GM23338 (cell line): ENCODE data around the gene TLX1. TPM values are rescaled to one million over a fixed set of nuclear protein-coding genes. Genes with fewer than 3 reads are reported as not detected.

ENCODE experiments used
- ATAC-seq: fragments of 200-7000 bp; cut with Tn5 transposase; 3 replicates; pipeline ENCODE4 v1.9.1; 2020
- DNase-seq: peaks from one replicate; pipeline ENCODE4 v3.0.0-alpha.2; 2015; ENCODE audit warnings: low spot score
- H2AFZ ChIP-seq: fragments of 200-600 bp; sonication (generic); 2 replicates; pipeline ENCODE4 v1.8.0; 2016; ENCODE audit warnings: antibody characterized with exemption, mild to moderate bottlenecking, moderate library complexity
- H3F3A ChIP-seq: fragments of 200-600 bp; sonication (generic); replicated peaks from 2 replicates; pipeline ENCODE4 v1.8.0; 2017; ENCODE audit warnings: antibody characterized with exemption, mixed run types, low read depth
- H3K27ac ChIP-seq: fragments of 200-600 bp; sonication (generic); 2 replicates; pipeline ENCODE4 v1.6.1; 2016; ENCODE audit warnings: low read depth
- H3K27me3 ChIP-seq: fragments of 200-600 bp; sonication (generic); 2 replicates; pipeline ENCODE4 v1.8.0; 2016; ENCODE audit warnings: mild to moderate bottlenecking, mixed run types, moderate library complexity; ENCODE audit not compliant: insufficient read depth
- H3K36me3 ChIP-seq: fragments of 200-600 bp; sonication (generic); 2 replicates; pipeline ENCODE4 v1.8.0; 2016; ENCODE audit warnings: mild to moderate bottlenecking; ENCODE audit not compliant: insufficient read depth
- H3K4me1 ChIP-seq: fragments of 200-600 bp; sonication (generic); 2 replicates; pipeline ENCODE4 v1.8.0; 2016; ENCODE audit warnings: mild to moderate bottlenecking, moderate library complexity; ENCODE audit not compliant: insufficient read depth
- H3K4me2 ChIP-seq: fragments of 200-600 bp; sonication (generic); 2 replicates; pipeline ENCODE4 v1.7.1; 2017; ENCODE audit warnings: mixed run types
- H3K4me3 ChIP-seq: fragments of 200-600 bp; sonication (generic); 2 replicates; pipeline ENCODE4 v1.6.1; 2016; ENCODE audit warnings: mixed run types
- H3K79me2 ChIP-seq: fragments of 200-600 bp; sonication (generic); replicated peaks from 2 replicates; pipeline ENCODE4 v1.8.0; 2017; ENCODE audit warnings: mild to moderate bottlenecking; ENCODE audit not compliant: insufficient read depth
- H3K9me2 ChIP-seq: fragments of 200-600 bp; sonication (generic); 2 replicates; pipeline ENCODE4 v1.8.0; 2017; ENCODE audit not compliant: insufficient read depth
- H4K20me1 ChIP-seq: fragments of 200-600 bp; sonication (generic); replicated peaks from 2 replicates; pipeline ENCODE4 v1.8.0; 2017; ENCODE audit warnings: mild to moderate bottlenecking; ENCODE audit not compliant: insufficient read depth
- H3K27ac Mint-ChIP-seq: 2 replicates; pipeline ENCODE4 v1.8.0; 2020; ENCODE audit warnings: inconsistent platforms, mild to moderate bottlenecking, moderate library complexity, mixed read lengths
- H3K27me3 Mint-ChIP-seq: 3 replicates; pipeline ENCODE4 v1.8.0; 2022; ENCODE audit warnings: low read depth, mild to moderate bottlenecking, moderate library complexity, mixed read lengths, inconsistent platforms; ENCODE audit not compliant: insufficient read depth, poor library complexity
- H3K36me3 Mint-ChIP-seq: 3 replicates; pipeline ENCODE4 v1.8.0; 2021; ENCODE audit warnings: low read depth, mild to moderate bottlenecking, inconsistent platforms, moderate library complexity, mixed read lengths
- H3K4me1 Mint-ChIP-seq: 3 replicates; pipeline ENCODE4 v1.8.0; 2020; ENCODE audit warnings: mild to moderate bottlenecking, inconsistent platforms, mixed read lengths
- H3K4me3 Mint-ChIP-seq: 3 replicates; pipeline ENCODE4 v1.8.0; 2021; ENCODE audit warnings: moderate library complexity, mild to moderate bottlenecking, inconsistent platforms, mixed read lengths
- H3K9me3 Mint-ChIP-seq: 3 replicates; pipeline ENCODE4 v1.8.0; 2020; ENCODE audit warnings: moderate library complexity, mild to moderate bottlenecking, inconsistent platforms, mixed read lengths
- EZH2 ChIP-seq: fragments of 200-600 bp; sonication (generic); IDR thresholded peaks from one replicate; pipeline ENCODE4 v1.8.0; 2017; ENCODE audit warnings: antibody characterized with exemption, mild to moderate bottlenecking, low read depth; ENCODE audit not compliant: unreplicated experiment
- EZH2phosphoT487 ChIP-seq: fragments of 200-600 bp; sonication (generic); IDR thresholded peaks from one replicate; pipeline ENCODE4 v1.8.1; 2018; ENCODE audit warnings: antibody characterized with exemption; ENCODE audit not compliant: unreplicated experiment
- JUNB ChIP-seq: IDR thresholded peaks from one replicate; pipeline ENCODE4 v1.6.1; 2016; ENCODE audit warnings: antibody characterized with exemption; ENCODE audit not compliant: unreplicated experiment
- NANOG ChIP-seq: IDR thresholded peaks from 2 replicates; pipeline ENCODE4 v1.6.1; 2016; ENCODE audit warnings: antibody characterized with exemption, borderline replicate concordance
- POLR2AphosphoS5 ChIP-seq: IDR thresholded peaks from 2 replicates; pipeline ENCODE4 v1.6.1; 2016; ENCODE audit warnings: antibody characterized with exemption, low read depth
- ZNF114 ChIP-seq: fragments of 250-450 bp; sonication (Bioruptor Pico); IDR thresholded peaks from 2 replicates; pipeline ENCODE4 v1.5.0; 2020; ENCODE audit warnings: mild to moderate bottlenecking, moderate library complexity
- polyA plus RNA-seq: library from polyadenylated mRNA; unstranded; fragments of >200 nt; fragmentation: Nextera tagmentation; extraction: Ambion mirVana; gene quantifications from 2 replicates; pipeline ENCODE4 v1.2.1, GENCODE V29; 2016
- total RNA-seq: library from RNA; depleted of rRNA; stranded (reverse); fragments of >200 nt; shearing (Covaris generic); gene quantifications from 2 replicates; pipeline ENCODE4 v1.2.3, GENCODE V29; 2014
- TF ChIP-seq, protein P1 (sequence below), 2 experiments: fragments of 200-600 bp in 1 of 2; sonication (generic) in 1 of 2; conservative IDR thresholded peaks; 2 replicates each; pipeline versions ENCODE4 v1.5.1 to v1.6.1; 2016 to 2017; ENCODE audit warnings: antibody characterized with exemption in 2 of 2, low read depth in 2 of 2, mild to moderate bottlenecking in 2 of 2, moderate library complexity in 1 of 2
- TF ChIP-seq, protein P2 (sequence below): IDR thresholded peaks from one replicate; pipeline ENCODE4 v1.6.1; 2018; ENCODE audit warnings: antibody characterized with exemption; ENCODE audit not compliant: unreplicated experiment
- TF ChIP-seq, protein P3 (sequence below): IDR thresholded peaks from 2 replicates; pipeline ENCODE4 v1.6.1; 2016; ENCODE audit warnings: antibody characterized with exemption

Gene TLX1
- total and polyA plus RNA-seq, 2 experiments from 2014 or later = not detected

DNA sequence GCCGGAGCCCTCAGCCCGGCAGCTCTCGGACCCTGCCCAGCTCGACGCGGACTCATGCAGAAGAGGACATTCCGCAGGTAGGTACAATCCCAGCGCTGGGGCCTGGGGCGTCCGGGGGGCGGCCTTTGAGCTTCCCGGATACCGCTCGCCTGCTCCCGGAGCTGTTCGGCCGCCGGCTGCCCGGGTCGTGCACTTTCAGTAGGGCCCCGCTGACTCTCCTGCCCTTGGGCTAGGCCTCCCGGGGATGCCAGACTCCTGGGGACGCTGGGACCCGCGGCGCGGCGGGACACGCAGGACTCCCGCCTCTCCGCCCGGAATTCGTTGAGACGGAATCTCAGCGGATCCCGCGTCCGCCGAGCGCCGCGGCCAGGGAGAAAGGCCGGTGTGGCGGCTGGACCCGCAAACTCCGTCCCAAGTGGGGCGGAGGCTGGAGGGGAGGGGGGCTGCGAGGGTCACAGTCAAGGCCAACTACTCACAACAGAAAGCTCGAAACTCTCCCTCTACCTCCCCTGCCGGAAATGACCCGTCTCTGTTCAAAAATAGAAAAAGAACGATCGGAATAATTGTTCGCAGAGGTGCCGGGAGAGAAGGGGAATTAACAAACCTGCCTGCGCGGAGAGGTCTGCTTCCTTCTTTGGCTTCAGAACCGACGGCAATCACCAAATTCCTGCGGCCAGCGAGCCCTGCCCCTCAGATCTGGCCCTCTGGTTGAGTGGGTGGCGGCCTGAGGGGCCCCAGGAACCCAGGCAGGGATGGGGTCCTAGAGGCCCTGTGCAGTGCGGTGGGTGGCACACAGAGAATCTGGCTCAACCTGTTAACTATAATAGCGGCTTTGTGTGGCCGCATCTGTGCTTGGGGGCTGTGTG, 9.2 kb downstream of the TLX1 start (continued):
- no peak for TF ChIP-seq POLR2AphosphoS5

DNA sequence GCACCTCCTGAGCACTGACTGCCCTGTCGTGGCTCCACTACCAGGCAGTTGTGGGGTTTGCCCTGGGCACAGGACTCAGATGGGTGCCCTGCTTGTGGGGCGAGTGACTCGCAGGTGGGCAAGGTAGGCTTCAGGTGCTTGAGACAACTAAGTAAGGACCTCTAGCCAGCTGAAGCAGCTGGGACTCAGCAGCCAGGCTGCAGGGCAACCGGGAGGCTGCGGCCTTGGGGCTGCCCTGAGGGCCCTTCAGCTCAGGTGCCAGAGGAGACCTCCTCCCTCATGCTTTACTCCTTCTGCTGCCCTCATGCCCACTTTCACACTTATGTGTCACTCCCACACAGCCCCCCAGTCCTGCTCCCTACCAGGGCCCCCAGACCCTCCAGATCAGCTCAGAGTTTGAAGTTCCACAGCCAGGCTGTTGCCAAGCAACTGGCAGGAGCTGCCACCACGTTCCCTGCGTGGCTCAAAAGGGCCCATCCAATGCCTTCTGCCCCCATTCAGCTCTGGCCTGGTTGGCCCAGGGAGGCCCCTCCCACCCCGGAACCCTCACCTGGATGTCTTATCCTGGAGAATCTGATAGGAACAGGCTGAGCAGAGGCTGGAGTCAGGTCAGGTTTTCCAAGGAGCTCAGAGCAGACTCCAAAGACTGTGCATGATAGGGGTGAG, 10.0 kb downstream of the TLX1 start:
- no peak for ATAC-seq
- Mint-ChIP-seq H3K27me3 (peaks cover 100% of the 10 kb centered on the region), H3K4me1 (peaks cover 17% of the 10 kb centered on the region), H3K9me3 (no peaks in the 10 kb centered on the region; the same call in 2 of the 3 replicates), H3K36me3 (no peaks in the 10 kb centered on the region; the same call in 2 of the 3 replicates), H3K4me3 (peak overlapping the region; percentile 47), H3K27ac (no peak overlapping the region)
- DNase-seq = no peak
- Histone ChIP-seq H3K79me2 (no peaks in the 10 kb centered on the region), H3K27me3 (peaks cover 100% of the 10 kb centered on the region), H3K9me2 (no peaks in the 10 kb centered on the region), H3K27ac (no peak overlapping the region), H3K4me1 (peaks cover 13% of the 10 kb centered on the region; the same call in 1 of the 2 replicates), H3K4me3 (no peak overlapping the region), H3F3A (0 out of 2 replicates have a peak, but pooled peaks cover 2% of the 10 kb centered on the region), H3K36me3 (no peaks in the 10 kb centered on the region; the same call in 1 of the 2 replicates), H3K4me2 (peak overlapping the region; percentile 78; the same call in 1 of the 2 replicates), H2AFZ (no peak overlapping the region), H4K20me1 (peaks cover 23% of the 10 kb centered on the region)
- TF ChIP-seq JUNB = no peak

DNA sequence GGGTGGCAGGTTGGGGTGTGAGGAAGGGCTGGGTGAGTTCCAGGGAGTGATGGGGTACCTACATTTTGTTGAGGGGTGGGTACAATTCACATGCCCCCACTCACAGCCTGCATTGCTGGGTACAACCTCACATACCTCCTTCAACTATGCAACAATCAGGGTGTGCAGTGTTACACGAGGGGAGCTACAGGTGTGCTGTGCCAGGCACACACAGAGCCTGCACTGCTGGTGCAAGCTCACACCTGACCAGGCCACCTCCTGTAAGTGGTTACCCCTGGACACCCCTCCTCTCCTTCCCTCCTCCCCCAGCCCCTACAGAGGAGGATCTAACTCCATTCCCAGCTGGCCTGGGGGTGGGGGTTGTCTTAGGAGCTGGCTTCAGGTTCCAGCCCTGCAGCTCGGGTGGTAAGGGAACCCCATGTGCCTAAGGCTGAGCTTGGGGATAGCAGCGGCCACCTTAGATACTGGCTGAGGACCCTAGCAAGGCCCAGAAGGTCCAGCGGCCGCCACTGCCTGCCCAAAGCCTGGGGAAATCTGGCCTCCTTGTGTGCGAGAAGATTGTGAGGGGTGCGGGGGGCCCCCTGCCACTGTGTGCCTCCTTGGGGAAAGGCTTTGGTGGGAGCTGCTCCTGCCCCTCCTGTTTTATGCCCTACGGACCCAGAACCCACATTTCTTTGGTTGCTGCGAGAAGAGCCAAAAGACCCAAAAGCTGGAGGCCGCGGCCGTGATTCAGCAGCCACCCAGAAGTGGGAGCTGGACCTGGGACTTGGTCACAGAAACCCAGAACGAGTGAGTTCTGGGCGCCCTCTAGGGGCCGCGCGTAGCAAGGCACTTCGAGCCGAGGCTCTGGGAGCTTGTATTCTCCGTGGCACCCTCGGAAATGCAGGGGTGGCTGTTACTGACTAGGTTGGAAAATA, 10.8 kb downstream of the TLX1 start:
- DNase-seq = peak; percentile 92
- H3K27me3 ChIP-seq = peaks cover 100% of the 10 kb centered on the region
- Mint-ChIP-seq H3K9me3 (no peaks in the 10 kb centered on the region; the same call in 2 of the 3 replicates), H3K4me1 (peaks cover 17% of the 10 kb centered on the region), H3K27me3 (peaks cover 100% of the 10 kb centered on the region), H3K27ac (no peak overlapping the region), H3K36me3 (no peaks in the 10 kb centered on the region; the same call in 2 of the 3 replicates), H3K4me3 (no peak overlapping the region)
- H3F3A ChIP-seq = no peaks in the 10 kb centered on the region
- H3K4me1 ChIP-seq = peaks cover 16% of the 10 kb centered on the region; the same call in 1 of the 2 replicates
- no peak overlapping the region for H2AFZ ChIP-seq
- no peaks in the 10 kb centered on the region for H3K9me2 ChIP-seq
- ATAC-seq = peak; percentile 53
- no peak overlapping the region for H3K27ac ChIP-seq
- TF ChIP-seq EZH2 (peak; percentile 68), EZH2phosphoT487 (no peak), POLR2AphosphoS5 (no peak), NANOG (no peak), ZNF114 (CRISPR knock-in tag) (no peak)
- TF ChIP-seq, protein P1, sequence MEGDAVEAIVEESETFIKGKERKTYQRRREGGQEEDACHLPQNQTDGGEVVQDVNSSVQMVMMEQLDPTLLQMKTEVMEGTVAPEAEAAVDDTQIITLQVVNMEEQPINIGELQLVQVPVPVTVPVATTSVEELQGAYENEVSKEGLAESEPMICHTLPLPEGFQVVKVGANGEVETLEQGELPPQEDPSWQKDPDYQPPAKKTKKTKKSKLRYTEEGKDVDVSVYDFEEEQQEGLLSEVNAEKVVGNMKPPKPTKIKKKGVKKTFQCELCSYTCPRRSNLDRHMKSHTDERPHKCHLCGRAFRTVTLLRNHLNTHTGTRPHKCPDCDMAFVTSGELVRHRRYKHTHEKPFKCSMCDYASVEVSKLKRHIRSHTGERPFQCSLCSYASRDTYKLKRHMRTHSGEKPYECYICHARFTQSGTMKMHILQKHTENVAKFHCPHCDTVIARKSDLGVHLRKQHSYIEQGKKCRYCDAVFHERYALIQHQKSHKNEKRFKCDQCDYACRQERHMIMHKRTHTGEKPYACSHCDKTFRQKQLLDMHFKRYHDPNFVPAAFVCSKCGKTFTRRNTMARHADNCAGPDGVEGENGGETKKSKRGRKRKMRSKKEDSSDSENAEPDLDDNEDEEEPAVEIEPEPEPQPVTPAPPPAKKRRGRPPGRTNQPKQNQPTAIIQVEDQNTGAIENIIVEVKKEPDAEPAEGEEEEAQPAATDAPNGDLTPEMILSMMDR (conservative IDR thresholded peaks at IDR 0.05; ENCODE audit: low read depth in 2 of 2) = peak; percentile 92 to 95
- TF ChIP-seq, protein P2, sequence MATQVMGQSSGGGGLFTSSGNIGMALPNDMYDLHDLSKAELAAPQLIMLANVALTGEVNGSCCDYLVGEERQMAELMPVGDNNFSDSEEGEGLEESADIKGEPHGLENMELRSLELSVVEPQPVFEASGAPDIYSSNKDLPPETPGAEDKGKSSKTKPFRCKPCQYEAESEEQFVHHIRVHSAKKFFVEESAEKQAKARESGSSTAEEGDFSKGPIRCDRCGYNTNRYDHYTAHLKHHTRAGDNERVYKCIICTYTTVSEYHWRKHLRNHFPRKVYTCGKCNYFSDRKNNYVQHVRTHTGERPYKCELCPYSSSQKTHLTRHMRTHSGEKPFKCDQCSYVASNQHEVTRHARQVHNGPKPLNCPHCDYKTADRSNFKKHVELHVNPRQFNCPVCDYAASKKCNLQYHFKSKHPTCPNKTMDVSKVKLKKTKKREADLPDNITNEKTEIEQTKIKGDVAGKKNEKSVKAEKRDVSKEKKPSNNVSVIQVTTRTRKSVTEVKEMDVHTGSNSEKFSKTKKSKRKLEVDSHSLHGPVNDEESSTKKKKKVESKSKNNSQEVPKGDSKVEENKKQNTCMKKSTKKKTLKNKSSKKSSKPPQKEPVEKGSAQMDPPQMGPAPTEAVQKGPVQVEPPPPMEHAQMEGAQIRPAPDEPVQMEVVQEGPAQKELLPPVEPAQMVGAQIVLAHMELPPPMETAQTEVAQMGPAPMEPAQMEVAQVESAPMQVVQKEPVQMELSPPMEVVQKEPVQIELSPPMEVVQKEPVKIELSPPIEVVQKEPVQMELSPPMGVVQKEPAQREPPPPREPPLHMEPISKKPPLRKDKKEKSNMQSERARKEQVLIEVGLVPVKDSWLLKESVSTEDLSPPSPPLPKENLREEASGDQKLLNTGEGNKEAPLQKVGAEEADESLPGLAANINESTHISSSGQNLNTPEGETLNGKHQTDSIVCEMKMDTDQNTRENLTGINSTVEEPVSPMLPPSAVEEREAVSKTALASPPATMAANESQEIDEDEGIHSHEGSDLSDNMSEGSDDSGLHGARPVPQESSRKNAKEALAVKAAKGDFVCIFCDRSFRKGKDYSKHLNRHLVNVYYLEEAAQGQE = no peak
- TF ChIP-seq, protein P3, sequence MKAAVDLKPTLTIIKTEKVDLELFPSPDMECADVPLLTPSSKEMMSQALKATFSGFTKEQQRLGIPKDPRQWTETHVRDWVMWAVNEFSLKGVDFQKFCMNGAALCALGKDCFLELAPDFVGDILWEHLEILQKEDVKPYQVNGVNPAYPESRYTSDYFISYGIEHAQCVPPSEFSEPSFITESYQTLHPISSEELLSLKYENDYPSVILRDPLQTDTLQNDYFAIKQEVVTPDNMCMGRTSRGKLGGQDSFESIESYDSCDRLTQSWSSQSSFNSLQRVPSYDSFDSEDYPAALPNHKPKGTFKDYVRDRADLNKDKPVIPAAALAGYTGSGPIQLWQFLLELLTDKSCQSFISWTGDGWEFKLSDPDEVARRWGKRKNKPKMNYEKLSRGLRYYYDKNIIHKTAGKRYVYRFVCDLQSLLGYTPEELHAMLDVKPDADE = no peak
- no peaks in the 10 kb centered on the region; the same call in 1 of the 2 replicates for H3K36me3 ChIP-seq
- no peaks in the 10 kb centered on the region for H3K79me2 ChIP-seq
- H4K20me1 ChIP-seq = peaks cover 23% of the 10 kb centered on the region
- no peak overlapping the region for H3K4me3 ChIP-seq
- peak overlapping the region; percentile 45; the same call in 1 of the 2 replicates for H3K4me2 ChIP-seq
